MCF 10A (cell line): ENCODE results near the gene WDR54. TPM values are rescaled to one million over a fixed set of nuclear protein-coding genes. Genes with fewer than 3 reads are reported as not detected.

Experiments
- BruUV-seq: library from RNA; stranded (reverse); fragments of 400-500 nt; replicated peaks from 2 replicates; lab custom pipeline; 2021; lab: Mats Ljungman, UMichigan
- CTCF ChIA-PET: fragments of 300-600 bp; sonication (Branson Sonifier 250); formaldehyde crosslinking; extraction: SDS; loops from one replicate; lab custom pipeline; 2021; ENCODE audit warnings: antibody characterized with exemption, inconsistent platforms; lab: Yijun Ruan, JAX
- POLR2A ChIA-PET: fragments of 300-600, 350-650 bp; sonication (Branson Sonifier 250); formaldehyde crosslinking; extraction: SDS; loops from one replicate; lab custom pipeline; 2020; ENCODE audit warnings: antibody characterized with exemption, inconsistent platforms; lab: Yijun Ruan, JAX
- DNase-seq: peaks from one replicate; pipeline ENCODE4 v3.0.0-alpha.2; 2018; ENCODE audit not compliant: unreplicated experiment
- H3K27ac Mint-ChIP-seq: one replicate; pipeline ENCODE4 v1.8.0; 2022; ENCODE audit warnings: mild to moderate bottlenecking, low read depth, mixed read lengths; ENCODE audit not compliant: unreplicated experiment
- H3K27me3 Mint-ChIP-seq: one replicate; pipeline ENCODE4 v1.8.0; 2022; ENCODE audit warnings: mixed read lengths; ENCODE audit not compliant: insufficient read depth, unreplicated experiment
- H3K36me3 Mint-ChIP-seq: one replicate; pipeline ENCODE4 v1.8.0; 2022; ENCODE audit warnings: mild to moderate bottlenecking, moderate library complexity, mixed read lengths; ENCODE audit not compliant: insufficient read depth, unreplicated experiment
- H3K4me1 Mint-ChIP-seq: one replicate; pipeline ENCODE4 v1.8.0; 2022; ENCODE audit warnings: mixed read lengths; ENCODE audit not compliant: insufficient read depth, unreplicated experiment
- H3K4me3 Mint-ChIP-seq: one replicate; pipeline ENCODE4 v1.8.0; 2022; ENCODE audit warnings: mild to moderate bottlenecking, moderate library complexity, mixed read lengths; ENCODE audit not compliant: unreplicated experiment
- H3K9me3 Mint-ChIP-seq: one replicate; pipeline ENCODE4 v1.8.0; 2022; ENCODE audit warnings: mixed read lengths; ENCODE audit not compliant: unreplicated experiment
- CTCF ChIP-seq: fragments of 200-600 bp; IDR thresholded peaks from one replicate; pipeline ENCODE4 v1.8.0; 2022; ENCODE audit warnings: antibody characterized with exemption, mild to moderate bottlenecking; ENCODE audit not compliant: unreplicated experiment
- intact Hi-C: fragments of 100-400 bp; cut with micrococcal nuclease; formaldehyde crosslinking; loops from 2 replicates; pipeline ENCODE4 v1.14.1; 2022
- total RNA-seq: library from RNA; stranded (reverse); gene quantifications from 2 replicates; pipeline ENCODE4 v1.2.3, GENCODE V29; 2022

Gene WDR54
- total RNA-seq, 1 experiment from 2014 or later: 19.9 TPM

GRCh38 chr2:74413001-74413698 lies 8.4 kb upstream of the WDR54 start:
- no peak for TF ChIP-seq CTCF
- Mint-ChIP-seq H3K9me3 (peaks cover 3% of the 10 kb centered on the region), H3K4me3 (no peak overlapping the region), H3K27me3 (no peaks in the 10 kb centered on the region), H3K4me1 (no peaks in the 10 kb centered on the region), H3K36me3 (no peaks in the 10 kb centered on the region), H3K27ac (no peak overlapping the region)
- no peak for DNase-seq
- no TSS peak for BruUV-seq
- ChIA-PET CTCF (interaction anchor here (1.1 kb wide), 1 partner anchor 21 kb away, joined by 3 read pairs; no protein-coding TSS in a partner anchor), POLR2A (no interaction called here)
- intact Hi-C loops: no loop called here

GRCh38 chr2:74414441-74414840 lies 7.1 kb upstream of the WDR54 start:
- no TSS peak for BruUV-seq
- no peaks in the 10 kb centered on the region for H3K27me3 Mint-ChIP-seq
- no peaks in the 10 kb centered on the region for H3K36me3 Mint-ChIP-seq
- no peaks in the 10 kb centered on the region for H3K9me3 Mint-ChIP-seq
- H3K4me3 Mint-ChIP-seq: no peak overlapping the region
- H3K27ac Mint-ChIP-seq: no peak overlapping the region
- intact Hi-C loops: no loop called here
- no peaks in the 10 kb centered on the region for H3K4me1 Mint-ChIP-seq
- ChIA-PET POLR2A (interaction anchor here (0.7 kb wide), 1 partner anchor 12 kb away, joined by 3 read pairs; no protein-coding TSS in a partner anchor), CTCF (interaction anchor here (0.7 to 0.9 kb wide), 2 partner anchors 22 to 29 kb away, joined by 3 to 4 read pairs; no protein-coding TSS in a partner anchor)
- no peak for DNase-seq
- no peak for TF ChIP-seq CTCF

GRCh38 chr2:74414881-74415761 lies 6.4 kb upstream of the WDR54 start:
- ChIA-PET POLR2A (no interaction called here), CTCF (interaction anchor here (0.7 kb wide), 1 partner anchor 23 kb away, joined by 3 read pairs; no protein-coding TSS in a partner anchor)
- no peak for TF ChIP-seq CTCF
- BruUV-seq: no TSS peak
- no peak for DNase-seq
- intact Hi-C loops: no loop called here
- Mint-ChIP-seq H3K9me3 (no peaks in the 10 kb centered on the region), H3K36me3 (no peaks in the 10 kb centered on the region), H3K27ac (no peak overlapping the region), H3K27me3 (no peaks in the 10 kb centered on the region), H3K4me1 (peaks cover under 1% of the 10 kb centered on the region), H3K4me3 (no peak overlapping the region)
